SHP77 (cell line): Measurements from ENCODE around the gene ZNF708.
"Not testable (repeated sequence)": the region's sequence is repeated elsewhere in the genome, so short reads cannot be mapped to it uniquely, and the experiment has no call there.

Experiments used
- DNase-seq, 2 experiments: peaks; one replicate each; lab custom pipeline; 2025; lab: John Stamatoyannopoulos, UW

ZNF708 gene

GRCh38 chr19:21328885-21329605, at the start of gene ZNF708:
Gene ZNF708 (minus strand): TSS chr19:21329410. CDS start chr19:21329212, 198 bp downstream.
- peak; percentile 93 to 95 for DNase-seq

GRCh38 chr19:21362291-21362690, 33.1 kb upstream of the ZNF708 start:
- DNase-seq: no peak

GRCh38 chr19:21358768-21359451, 29.7 kb upstream of the ZNF708 start, which contains the start of gene ZNF738:
Gene ZNF738 (plus strand): TSS chr19:21359000. CDS start chr19:21359141, 141 bp downstream.
- no peak for DNase-seq

GRCh38 chr19:21352830-21353229, 23.6 kb upstream of the ZNF708 start:
- no peak for DNase-seq

- DNase-seq: not testable (repeated sequence)
These were observed 15.6 kb upstream of the ZNF708 start for GRCh38 chr19:21344841-21345240.

- no peak for DNase-seq
These were observed 6.5 kb upstream of the ZNF708 start for GRCh38 chr19:21335721-21336120.

- no peak for DNase-seq
These were observed 804 bp downstream of the ZNF708 start for GRCh38 chr19:21328406-21328805.

GRCh38 chr19:21326169-21326568, 3.0 kb downstream of the ZNF708 start:
- no peak for DNase-seq

- DNase-seq: no peak
These were observed 6.2 kb downstream of the ZNF708 start for GRCh38 chr19:21323000-21323399.

GRCh38 chr19:21322528-21322927, 6.7 kb downstream of the ZNF708 start:
- DNase-seq: no peak

GRCh38 chr19:21321996-21322395, 7.2 kb downstream of the ZNF708 start:
- no peak for DNase-seq

- DNase-seq: no peak
These were observed 8.1 kb downstream of the ZNF708 start for GRCh38 chr19:21321134-21321533.

- DNase-seq: no peak
These were observed 11.4 kb downstream of the ZNF708 start for GRCh38 chr19:21317821-21318220.

- DNase-seq: no peak
These were observed 14.5 kb downstream of the ZNF708 start for GRCh38 chr19:21314676-21315075.

- DNase-seq: not testable (repeated sequence)
These were observed 16.4 kb downstream of the ZNF708 start for GRCh38 chr19:21312807-21313206.

- DNase-seq: no peak
These were observed 20.4 kb downstream of the ZNF708 start for GRCh38 chr19:21308773-21309172.

- DNase-seq: not testable (repeated sequence)
These were observed 22.2 kb downstream of the ZNF708 start for GRCh38 chr19:21306881-21307479.

- DNase-seq: not testable (repeated sequence)
These were observed 35.4 kb downstream of the ZNF708 start for GRCh38 chr19:21293768-21294167.

- no peak for DNase-seq
These were observed 59.4 kb downstream of the ZNF708 start for GRCh38 chr19:21269813-21270212.

- DNase-seq: no peak
These were observed 64.3 kb downstream of the ZNF708 start for GRCh38 chr19:21264891-21265290.

GRCh38 chr19:21264416-21264815, 64.8 kb downstream of the ZNF708 start:
- no peak for DNase-seq

- not testable (repeated sequence) for DNase-seq
These were observed 68.3 kb downstream of the ZNF708 start for GRCh38 chr19:21260848-21261381.
